ENCODE measurements around the gene ACOT11.

ACOT11 gene

DNA sequence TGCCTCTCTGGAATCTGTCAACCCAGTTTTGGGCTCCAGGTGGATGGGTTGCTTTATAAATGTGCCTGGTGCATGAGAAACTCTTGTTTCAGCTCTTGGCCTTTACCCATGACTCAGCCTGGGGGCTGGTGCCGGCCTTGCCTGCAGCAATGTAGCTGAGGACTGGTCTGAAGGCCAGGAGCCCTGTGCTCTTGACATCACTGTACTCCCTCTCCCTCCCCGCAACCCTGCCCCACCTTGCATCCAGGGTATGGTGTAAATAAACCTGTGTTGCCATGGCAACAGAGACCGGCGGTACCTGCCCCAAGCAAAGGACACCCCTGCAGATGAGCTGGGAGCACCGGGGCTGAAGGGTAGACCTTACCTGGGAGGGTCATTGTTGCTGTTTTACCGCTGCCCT lies 62.0 kb downstream of the ACOT11 start:
- H3K4me2 ChIP-seq (ENCODE audit: insufficient read depth, low read length) = no peak overlapping the region
- TF ChIP-seq, protein P1, sequence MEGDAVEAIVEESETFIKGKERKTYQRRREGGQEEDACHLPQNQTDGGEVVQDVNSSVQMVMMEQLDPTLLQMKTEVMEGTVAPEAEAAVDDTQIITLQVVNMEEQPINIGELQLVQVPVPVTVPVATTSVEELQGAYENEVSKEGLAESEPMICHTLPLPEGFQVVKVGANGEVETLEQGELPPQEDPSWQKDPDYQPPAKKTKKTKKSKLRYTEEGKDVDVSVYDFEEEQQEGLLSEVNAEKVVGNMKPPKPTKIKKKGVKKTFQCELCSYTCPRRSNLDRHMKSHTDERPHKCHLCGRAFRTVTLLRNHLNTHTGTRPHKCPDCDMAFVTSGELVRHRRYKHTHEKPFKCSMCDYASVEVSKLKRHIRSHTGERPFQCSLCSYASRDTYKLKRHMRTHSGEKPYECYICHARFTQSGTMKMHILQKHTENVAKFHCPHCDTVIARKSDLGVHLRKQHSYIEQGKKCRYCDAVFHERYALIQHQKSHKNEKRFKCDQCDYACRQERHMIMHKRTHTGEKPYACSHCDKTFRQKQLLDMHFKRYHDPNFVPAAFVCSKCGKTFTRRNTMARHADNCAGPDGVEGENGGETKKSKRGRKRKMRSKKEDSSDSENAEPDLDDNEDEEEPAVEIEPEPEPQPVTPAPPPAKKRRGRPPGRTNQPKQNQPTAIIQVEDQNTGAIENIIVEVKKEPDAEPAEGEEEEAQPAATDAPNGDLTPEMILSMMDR (IDR thresholded peaks at IDR 0.05; ENCODE audit: borderline replicate concordance, extremely low read depth, low read length, poor library complexity, severe bottlenecking) = no peak
- TF ChIP-seq EZH2 (IDR thresholded peaks at IDR 0.05; ENCODE audit: borderline replicate concordance, low read depth, low read length, severe bottlenecking) = no peak
- no peak overlapping the region for H3K4me3 ChIP-seq (ENCODE audit: low read depth in 1 of 2, low read length in 2 of 2)
- no peaks in the 10 kb centered on the region for H3K79me2 ChIP-seq (ENCODE audit: insufficient read depth, low read length)
- ATAC-seq (ENCODE audit: insufficient read depth, low read depth) (no peak), DNase-seq (no peak)
- no peak overlapping the region for H3K9ac ChIP-seq (ENCODE audit: low read depth, low read length)
- H4K20me1 ChIP-seq (ENCODE audit: insufficient read depth, low read length) = no peaks in the 10 kb centered on the region
- H3K36me3 ChIP-seq (ENCODE audit: insufficient read depth, low read length) = no peaks in the 10 kb centered on the region
- no peak overlapping the region for H3K27ac ChIP-seq (ENCODE audit: low read length)
- H3K9me3 ChIP-seq (ENCODE audit: insufficient read depth, low read length, severe bottlenecking) = no peaks in the 10 kb centered on the region
- peaks cover 3% of the 10 kb centered on the region for H3K4me1 ChIP-seq (ENCODE audit: insufficient read depth, low read length)
- H2AFZ ChIP-seq (ENCODE audit: low read depth, low read length) = no peak overlapping the region
- peaks cover 2% of the 10 kb centered on the region for H3K27me3 ChIP-seq (ENCODE audit: insufficient read depth, low read length, poor library complexity)

DNA sequence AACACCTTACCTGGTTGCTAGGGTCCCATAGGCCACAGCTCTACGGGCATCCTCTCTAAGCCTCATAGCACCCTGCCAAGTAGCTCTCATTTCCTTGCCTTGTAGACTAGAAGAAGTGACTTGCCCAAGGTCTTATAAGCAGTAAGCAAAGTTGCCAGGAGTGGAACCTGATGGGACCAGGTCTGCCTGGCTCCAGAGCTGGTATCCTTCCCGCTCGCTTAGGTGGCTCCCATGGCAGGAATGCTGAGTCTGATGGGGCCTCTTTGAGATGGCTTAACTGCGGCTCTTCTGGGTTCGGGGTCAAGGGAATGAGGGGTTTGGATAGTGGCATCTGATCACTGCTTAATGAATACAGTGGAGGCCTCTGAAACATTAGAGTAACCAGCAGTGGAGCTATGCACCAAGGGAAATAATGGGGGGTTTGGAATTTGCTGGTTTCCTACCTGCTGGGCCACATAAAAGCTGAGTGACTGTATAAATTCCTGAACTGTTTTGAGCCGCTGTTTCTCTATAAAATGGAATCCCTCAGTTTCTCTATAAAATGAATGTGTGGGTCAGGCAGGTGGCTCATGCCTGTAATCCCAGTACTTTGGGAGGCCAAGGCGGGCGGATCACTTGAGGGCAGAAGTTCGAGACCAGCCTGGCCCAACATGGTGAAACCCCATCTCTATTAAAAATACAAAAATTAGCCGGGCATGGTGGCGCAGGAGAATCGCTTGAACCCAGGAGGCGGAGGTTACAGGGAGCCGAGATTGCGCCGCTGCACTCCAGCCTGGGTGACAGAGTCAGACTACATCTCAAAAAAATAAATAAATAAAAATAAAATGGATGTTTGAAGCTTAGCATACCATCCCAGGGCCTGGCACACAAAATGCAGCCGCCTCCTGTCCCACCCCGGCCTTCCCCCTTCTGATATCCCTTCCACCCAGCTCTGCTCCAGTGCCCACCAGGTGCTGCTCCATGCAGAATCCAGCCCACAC lies 62.9 kb downstream of the ACOT11 start:
- no peaks in the 10 kb centered on the region for H3K4me1 ChIP-seq (ENCODE audit: insufficient read depth, low read length)
- no peak overlapping the region for H3K4me3 ChIP-seq (ENCODE audit: low read depth in 1 of 2, low read length in 2 of 2)
- no peaks in the 10 kb centered on the region for H4K20me1 ChIP-seq (ENCODE audit: insufficient read depth, low read length)
- no peak overlapping the region for H3K27ac ChIP-seq (ENCODE audit: low read length)
- no peak overlapping the region for H3K9ac ChIP-seq (ENCODE audit: low read depth, low read length)
- ATAC-seq (ENCODE audit: insufficient read depth, low read depth) = no peak
- peaks cover 3% of the 10 kb centered on the region for H3K27me3 ChIP-seq (ENCODE audit: insufficient read depth, low read length, poor library complexity)
- no peak for TF ChIP-seq EZH2 (IDR thresholded peaks at IDR 0.05; ENCODE audit: borderline replicate concordance, low read depth, low read length, severe bottlenecking)
- no peak overlapping the region for H2AFZ ChIP-seq (ENCODE audit: low read depth, low read length)
- no peaks in the 10 kb centered on the region for H3K36me3 ChIP-seq (ENCODE audit: insufficient read depth, low read length)
- no peaks in the 10 kb centered on the region for H3K79me2 ChIP-seq (ENCODE audit: insufficient read depth, low read length)
- no peaks in the 10 kb centered on the region for H3K9me3 ChIP-seq (ENCODE audit: insufficient read depth, low read length, severe bottlenecking)
- DNase-seq = no peak
- H3K4me2 ChIP-seq (ENCODE audit: insufficient read depth, low read length) = no peak overlapping the region

DNA sequence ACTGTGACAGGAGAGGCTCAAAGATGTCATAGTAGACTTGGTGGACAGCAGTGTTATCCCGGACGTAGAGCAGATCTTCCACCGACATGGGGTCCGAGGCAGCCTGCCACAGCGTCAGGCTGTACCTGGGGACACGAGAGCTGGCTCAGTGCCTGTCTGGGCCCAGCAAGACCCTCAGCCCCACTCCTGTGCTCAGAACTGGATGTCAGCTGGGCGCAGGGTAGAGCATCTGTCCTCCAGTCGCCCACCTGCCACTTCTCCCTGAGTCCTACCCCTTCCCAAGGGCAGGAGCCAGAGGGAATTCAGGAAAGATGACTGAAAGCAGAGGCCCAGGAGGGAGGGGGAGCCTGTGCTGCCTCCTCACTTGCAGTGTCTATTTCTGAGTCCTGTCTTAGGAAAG lies 63.6 kb downstream of the ACOT11 start:
- Histone ChIP-seq H3K27me3 (ENCODE audit: insufficient read depth, low read length, poor library complexity) (peaks cover 3% of the 10 kb centered on the region), H3K4me2 (ENCODE audit: insufficient read depth, low read length) (no peak overlapping the region), H3K9me3 (ENCODE audit: insufficient read depth, low read length, severe bottlenecking) (no peaks in the 10 kb centered on the region), H2AFZ (ENCODE audit: low read depth, low read length) (no peak overlapping the region), H3K4me3 (ENCODE audit: low read depth in 1 of 2, low read length in 2 of 2) (no peak overlapping the region), H3K79me2 (ENCODE audit: insufficient read depth, low read length) (no peaks in the 10 kb centered on the region), H3K4me1 (ENCODE audit: insufficient read depth, low read length) (no peaks in the 10 kb centered on the region), H3K9ac (ENCODE audit: low read depth, low read length) (no peak overlapping the region), H4K20me1 (ENCODE audit: insufficient read depth, low read length) (no peaks in the 10 kb centered on the region), H3K36me3 (ENCODE audit: insufficient read depth, low read length) (no peaks in the 10 kb centered on the region), H3K27ac (ENCODE audit: low read length) (no peak overlapping the region)
- no peak for DNase-seq
- ATAC-seq (ENCODE audit: insufficient read depth, low read depth) = no peak
- no peak for TF ChIP-seq EZH2 (IDR thresholded peaks at IDR 0.05; ENCODE audit: borderline replicate concordance, low read depth, low read length, severe bottlenecking)
- TF ChIP-seq, protein P1 (IDR thresholded peaks at IDR 0.05; ENCODE audit: borderline replicate concordance, extremely low read depth, low read length, poor library complexity, severe bottlenecking) = no peak

DNA sequence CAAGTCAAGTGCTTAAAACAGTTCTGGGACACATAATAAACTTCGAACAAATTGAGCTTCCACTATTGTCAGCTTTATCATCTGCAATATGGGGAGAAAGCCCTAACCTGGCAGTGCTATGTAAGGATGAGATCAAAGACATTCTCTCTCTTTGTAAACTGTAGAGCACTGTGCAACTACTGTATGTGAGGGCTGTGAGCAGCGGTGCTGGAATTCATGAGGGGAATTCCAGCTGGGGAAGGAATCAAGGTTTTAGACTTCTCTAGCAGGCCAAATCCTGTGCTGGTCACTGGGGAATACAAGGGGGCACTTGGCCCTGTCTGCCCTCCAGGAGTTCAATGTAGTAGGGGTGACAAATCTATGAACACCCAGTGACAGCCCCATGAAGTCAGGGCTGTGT lies 66.0 kb downstream of the ACOT11 start:
- Histone ChIP-seq H3K9ac (ENCODE audit: low read depth, low read length) (no peak overlapping the region), H3K27ac (ENCODE audit: low read length) (no peak overlapping the region), H3K4me2 (ENCODE audit: insufficient read depth, low read length) (no peak overlapping the region), H3K79me2 (ENCODE audit: insufficient read depth, low read length) (no peaks in the 10 kb centered on the region), H3K9me3 (ENCODE audit: insufficient read depth, low read length, severe bottlenecking) (no peaks in the 10 kb centered on the region), H3K36me3 (ENCODE audit: insufficient read depth, low read length) (no peaks in the 10 kb centered on the region), H2AFZ (ENCODE audit: low read depth, low read length) (no peak overlapping the region), H4K20me1 (ENCODE audit: insufficient read depth, low read length) (no peaks in the 10 kb centered on the region), H3K4me3 (ENCODE audit: low read depth in 1 of 2, low read length in 2 of 2) (no peak overlapping the region), H3K27me3 (ENCODE audit: insufficient read depth, low read length, poor library complexity) (peaks cover 3% of the 10 kb centered on the region), H3K4me1 (ENCODE audit: insufficient read depth, low read length) (no peaks in the 10 kb centered on the region)
- TF ChIP-seq, protein P1 (IDR thresholded peaks at IDR 0.05; ENCODE audit: borderline replicate concordance, extremely low read depth, low read length, poor library complexity, severe bottlenecking) = no peak
- no peak for TF ChIP-seq EZH2 (IDR thresholded peaks at IDR 0.05; ENCODE audit: borderline replicate concordance, low read depth, low read length, severe bottlenecking)
- no peak for DNase-seq
- ATAC-seq (ENCODE audit: insufficient read depth, low read depth) = no peak
